Right lobe of liver (tissue), 4 donors: ENCODE data around the gene FGGY.

Experiments used
- CTCF ChIP-seq, 4 donors: fragments of 200-600 bp in 3 of 4; fragments of 450-650 bp in 1 of 4; IDR thresholded peaks; one replicate each; pipeline versions ENCODE4 v1.5.1 to v1.8.0; 2016 to 2022; ENCODE audit warnings: antibody characterized with exemption in 4 of 4, mild to moderate bottlenecking in 2 of 4
- POLR2A ChIP-seq: fragments of 450-650 bp; IDR thresholded peaks from one replicate; pipeline ENCODE4 v1.6.1; 2017; ENCODE audit warnings: antibody characterized with exemption, mild to moderate bottlenecking
- donor health status: DM: no; HTN: no; CAD: no.
- donor health status: DM: no; HTN: no; CAD: no.
- donor health status: DM: no; HTN: yes; CAD: no.

GRCh38 chr1:59353453-59353852 is 56.6 kb downstream of the FGGY start:
- TF ChIP-seq CTCF (IDR thresholded peaks at IDR 0.05), result no peak
- TF ChIP-seq POLR2A, result no peak
